HG02759 (cell line): ENCODE measurements around the gene ADGRG2.
A peak's percentile ranks its signal among the peaks of the same experiment; 100 is the strongest.
"Not testable (repeated sequence)": the region's sequence is repeated elsewhere in the genome, so short reads cannot be mapped to it uniquely, and the experiment has no call there.

Source experiments
- ATAC-seq: cut with Tn5 transposase; IDR thresholded peaks from one replicate; pipeline ENCODE4 v1.9.1; 2021; ENCODE audit warnings: mild to moderate bottlenecking, moderate library complexity; ENCODE audit not compliant: unreplicated experiment

Gene ADGRG2

GRCh38 chrX:19085666-19086065 lies 36.6 kb downstream of the ADGRG2 start:
- ATAC-seq, result no peak

- ATAC-seq, result no peak
These were observed 46.5 kb downstream of the ADGRG2 start for GRCh38 chrX:19075754-19076153.

- no peak for ATAC-seq
These were observed 49.9 kb downstream of the ADGRG2 start for GRCh38 chrX:19072372-19072771.

- no peak for ATAC-seq
These were observed 51.7 kb downstream of the ADGRG2 start for GRCh38 chrX:19070555-19070994.

GRCh38 chrX:19066987-19067386 lies 55.3 kb downstream of the ADGRG2 start:
- not testable (repeated sequence) for ATAC-seq

- peak; percentile 40 for ATAC-seq
These were observed 56.7 kb downstream of the ADGRG2 start for GRCh38 chrX:19065535-19065934.

- no peak for ATAC-seq
These were observed 58.1 kb downstream of the ADGRG2 start for GRCh38 chrX:19064175-19064574.

GRCh38 chrX:19063030-19063429 lies 59.2 kb downstream of the ADGRG2 start:
- ATAC-seq, result no peak

- ATAC-seq, result no peak
These were observed 63.2 kb downstream of the ADGRG2 start for GRCh38 chrX:19059067-19059466.

GRCh38 chrX:19057856-19058255 lies 64.4 kb downstream of the ADGRG2 start:
- no peak for ATAC-seq

- no peak for ATAC-seq
These were observed 73.2 kb downstream of the ADGRG2 start for GRCh38 chrX:19049110-19049509.

- no peak for ATAC-seq
These were observed 75.7 kb downstream of the ADGRG2 start for GRCh38 chrX:19046343-19047215.

GRCh38 chrX:19040373-19040772 lies 81.9 kb downstream of the ADGRG2 start:
- ATAC-seq, result no peak

GRCh38 chrX:19034025-19034424 lies 88.2 kb downstream of the ADGRG2 start:
- ATAC-seq, result no peak

GRCh38 chrX:19030805-19031204 lies 91.5 kb downstream of the ADGRG2 start:
- no peak for ATAC-seq

- ATAC-seq, result no peak
These were observed 93.7 kb downstream of the ADGRG2 start for GRCh38 chrX:19028560-19028959.

GRCh38 chrX:19024366-19024765 lies 97.9 kb downstream of the ADGRG2 start:
- ATAC-seq, result no peak

GRCh38 chrX:19019996-19020395 lies 102.3 kb downstream of the ADGRG2 start:
- no peak for ATAC-seq

GRCh38 chrX:19017271-19017670 lies 105.0 kb downstream of the ADGRG2 start:
- no peak for ATAC-seq

GRCh38 chrX:19016614-19017013 lies 105.7 kb downstream of the ADGRG2 start:
- not testable (repeated sequence) for ATAC-seq

GRCh38 chrX:19007868-19008267 lies 114.4 kb downstream of the ADGRG2 start:
- ATAC-seq, result no peak

GRCh38 chrX:19007011-19007410 lies 115.3 kb downstream of the ADGRG2 start:
- ATAC-seq, result no peak

GRCh38 chrX:19005909-19006308 lies 116.4 kb downstream of the ADGRG2 start:
- ATAC-seq, result no peak
